Islet precursor cell (in vitro differentiated cells): ENCODE measurements around the gene FZR1.
"Not testable (repeated sequence)": the region's sequence is repeated elsewhere in the genome, so short reads cannot be mapped to it uniquely, and the experiment has no call there.

Experiments
- DNase-seq: peaks from one replicate; pipeline ENCODE4 v3.0.0-alpha.2; 2018

Gene FZR1

GRCh38 chr19:3576696-3577443 is 70.8 kb downstream of the FZR1 start:
- DNase-seq = peak; percentile 86

- DNase-seq = no peak
Measured at GRCh38 chr19:3577723-3578344, 71.7 kb downstream of the FZR1 start.

GRCh38 chr19:3578390-3578789 is 72.3 kb downstream of the FZR1 start:
- DNase-seq = no peak

GRCh38 chr19:3580156-3580934 is 74.2 kb downstream of the FZR1 start:
- DNase-seq = peak; percentile 78

- DNase-seq = not testable (repeated sequence)
Measured at GRCh38 chr19:3581792-3582191, 75.7 kb downstream of the FZR1 start.

- not testable (repeated sequence) for DNase-seq
Measured at GRCh38 chr19:3584036-3584802, 78.1 kb downstream of the FZR1 start.

- no peak for DNase-seq
Measured at GRCh38 chr19:3585301-3586126, 79.4 kb downstream of the FZR1 start, which contains the start of gene GIPC3. TSS of gene GIPC3 (plus strand) at chr19:3585478. CDS start at chr19:3585598, 120 bp downstream.

GRCh38 chr19:3586127-3586626 is 80.1 kb downstream of the FZR1 start:
- no peak for DNase-seq

- DNase-seq = no peak
Measured at GRCh38 chr19:3586707-3587346, 80.7 kb downstream of the FZR1 start.
